Right lung (tissue), 5 donors: Measurements from ENCODE around the gene PPP1R12A. TPM values are rescaled to one million over a fixed set of nuclear protein-coding genes. Genes with fewer than 3 reads are reported as not detected.
"Not testable (repeated sequence)": the region's sequence is repeated elsewhere in the genome, so short reads cannot be mapped to it uniquely, and the experiment has no call there.

Experiments used
- DNase-seq, 2 donors: peaks; one replicate each; pipeline ENCODE4 v3.0.0-alpha.2; 2013
- polyA plus RNA-seq, 5 donors: library from polyadenylated mRNA; unstranded; fragments of 120-200 nt; gene quantifications; one replicate each; pipeline versions ENCODE4 v1.2.1 to v1.2.3, GENCODE V29; 2013; ENCODE audit warnings: inconsistent platforms in 1 of 5, low replicate concordance in 1 of 5; ENCODE audit not compliant: insufficient read length in 5 of 5, insufficient read depth in 1 of 5

The PPP1R12A gene
- polyA plus RNA-seq, 5 donors, result 66.7 to 160 (median 119) TPM

GRCh38 chr12:79843978-79844377 is 90.9 kb downstream of the PPP1R12A start:
- no peak for DNase-seq

GRCh38 chr12:79842630-79843029 is 92.3 kb downstream of the PPP1R12A start:
- no peak for DNase-seq

- DNase-seq, result no peak
These were observed 93.0 kb downstream of the PPP1R12A start for GRCh38 chr12:79841878-79842265.

- DNase-seq, result no peak
These were observed 93.5 kb downstream of the PPP1R12A start for GRCh38 chr12:79841248-79841877.

- DNase-seq, result no peak
These were observed 96.5 kb downstream of the PPP1R12A start for GRCh38 chr12:79838359-79838758.

GRCh38 chr12:79837575-79837974 is 97.3 kb downstream of the PPP1R12A start:
- no peak for DNase-seq

GRCh38 chr12:79835377-79835843 is 99.5 kb downstream of the PPP1R12A start:
- no peak for DNase-seq

GRCh38 chr12:79834712-79835376 is 100.1 kb downstream of the PPP1R12A start:
- no peak for DNase-seq

GRCh38 chr12:79830440-79830839 is 104.5 kb downstream of the PPP1R12A start:
- no peak for DNase-seq

- DNase-seq, result no peak
These were observed 106.0 kb downstream of the PPP1R12A start for GRCh38 chr12:79828924-79829323.

- DNase-seq, result no peak
These were observed 107.4 kb downstream of the PPP1R12A start for GRCh38 chr12:79827484-79827883.

GRCh38 chr12:79826267-79827128 is 108.4 kb downstream of the PPP1R12A start:
- no peak for DNase-seq

- no peak for DNase-seq
These were observed 112.4 kb downstream of the PPP1R12A start for GRCh38 chr12:79822475-79822874.

- peak; percentile 26 to 41 for DNase-seq
These were observed 116.0 kb downstream of the PPP1R12A start for GRCh38 chr12:79818856-79819255.

- DNase-seq, result not testable (repeated sequence)
These were observed 150.4 kb downstream of the PPP1R12A start for GRCh38 chr12:79784366-79785065.

GRCh38 chr12:79782172-79782900 is 152.6 kb downstream of the PPP1R12A start:
- no peak for DNase-seq

- DNase-seq, result no peak
These were observed 156.0 kb downstream of the PPP1R12A start for GRCh38 chr12:79778802-79779448.

- DNase-seq, result no peak
These were observed 158.8 kb downstream of the PPP1R12A start for GRCh38 chr12:79776111-79776510.

GRCh38 chr12:79775355-79776027 is 159.4 kb downstream of the PPP1R12A start:
- DNase-seq, result no peak

GRCh38 chr12:79773896-79774295 is 161.0 kb downstream of the PPP1R12A start:
- DNase-seq, result no peak
